HG02642 (cell line): ENCODE data around the gene SLC9C1.
A peak's percentile ranks its signal among the peaks of the same experiment; 100 is the strongest.
"Not testable (repeated sequence)": the region's sequence is repeated elsewhere in the genome, so short reads cannot be mapped to it uniquely, and the experiment has no call there.

Experiments
- ATAC-seq: cut with Tn5 transposase; IDR thresholded peaks from one replicate; pipeline ENCODE4 v1.9.1; 2021; ENCODE audit warnings: mild to moderate bottlenecking; ENCODE audit not compliant: unreplicated experiment, poor library complexity

The SLC9C1 gene

DNA sequence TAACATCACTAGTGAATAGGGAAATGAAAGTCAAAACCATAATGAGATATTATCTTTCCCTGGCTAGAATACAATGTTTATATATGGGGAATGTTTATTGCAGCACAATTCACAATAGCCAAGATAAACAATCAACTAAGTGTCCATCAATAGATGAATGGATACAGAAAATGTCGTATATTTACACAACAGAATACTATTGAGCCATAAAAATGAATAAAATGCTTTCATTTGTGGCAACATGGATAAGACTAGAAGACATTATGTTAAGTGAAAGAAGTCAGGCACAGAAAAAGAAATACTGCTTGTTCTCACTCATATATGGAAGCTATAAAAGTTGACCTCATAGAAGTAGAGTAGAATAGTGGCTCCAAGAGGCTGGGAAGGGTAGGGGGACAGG, 65.2 kb downstream of the SLC9C1 start:
- ATAC-seq, result no peak

DNA sequence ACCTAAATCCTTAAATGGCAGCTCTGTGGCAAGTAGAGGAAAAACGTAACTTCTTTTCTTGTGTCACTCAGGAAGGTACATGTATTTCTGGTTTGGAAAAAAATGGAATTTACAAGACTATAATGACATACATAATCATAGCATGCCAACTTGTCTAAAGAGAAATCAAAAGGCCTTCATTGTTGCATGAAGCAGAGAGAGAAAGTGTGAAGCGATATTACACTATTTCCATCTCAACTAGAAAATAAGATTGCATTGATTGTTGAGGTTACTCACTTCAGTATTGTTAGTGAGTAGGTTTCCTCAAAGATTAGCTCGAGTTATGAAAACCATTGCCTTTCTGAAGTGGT, 93.7 kb downstream of the SLC9C1 start:
- ATAC-seq, result no peak

DNA sequence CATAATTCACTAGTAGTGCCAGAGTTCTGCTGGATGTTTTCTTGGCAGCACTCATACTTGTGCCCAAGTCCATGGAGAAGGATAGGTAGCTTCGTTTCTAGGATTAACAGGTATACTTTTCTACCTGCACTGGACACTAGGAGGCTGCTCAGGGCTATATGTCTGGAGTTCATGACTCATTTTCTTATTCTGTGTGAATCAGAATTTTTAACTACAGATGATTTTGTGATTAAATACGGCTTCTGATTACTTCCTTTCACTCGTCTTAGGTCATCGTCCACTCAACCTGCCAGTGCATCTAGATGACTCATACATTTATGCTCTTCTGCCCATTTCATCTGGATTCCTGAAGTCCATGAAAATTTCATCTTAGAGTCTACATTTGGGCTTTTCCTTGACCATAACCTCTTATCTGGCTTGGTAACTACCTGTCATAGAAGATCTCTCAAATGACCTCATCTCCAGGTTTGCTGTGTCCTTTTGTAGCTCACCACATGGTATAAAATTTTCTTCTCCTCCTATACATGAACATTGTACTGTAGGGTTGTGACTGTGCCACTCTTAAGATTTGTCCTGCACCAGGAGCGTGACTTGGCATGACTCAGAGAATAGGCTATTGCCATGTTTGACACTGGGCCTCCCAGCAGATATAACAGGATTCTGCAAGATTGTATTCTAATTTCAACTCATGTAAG, 94.2 kb downstream of the SLC9C1 start:
- no peak for ATAC-seq

DNA sequence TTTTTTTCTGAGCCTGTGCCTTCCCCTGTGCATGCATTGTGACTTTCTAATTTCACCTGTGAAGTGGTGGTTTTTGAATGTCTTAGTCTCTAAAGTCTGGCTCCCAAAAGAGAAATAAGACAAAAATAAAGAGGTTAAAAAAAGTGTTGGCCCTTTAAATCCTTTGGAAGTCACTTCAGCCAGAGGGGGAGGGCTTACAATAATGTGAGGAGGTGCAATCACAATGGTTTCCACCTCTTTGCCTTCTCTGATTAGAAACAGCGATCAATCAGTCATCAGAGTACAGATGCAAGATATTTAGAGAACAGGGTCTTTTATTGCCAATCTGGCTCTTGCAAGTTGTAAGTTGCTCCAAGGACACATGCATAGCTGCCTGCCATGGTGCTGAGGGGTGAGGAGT, 96.9 kb downstream of the SLC9C1 start:
- no peak for ATAC-seq

DNA sequence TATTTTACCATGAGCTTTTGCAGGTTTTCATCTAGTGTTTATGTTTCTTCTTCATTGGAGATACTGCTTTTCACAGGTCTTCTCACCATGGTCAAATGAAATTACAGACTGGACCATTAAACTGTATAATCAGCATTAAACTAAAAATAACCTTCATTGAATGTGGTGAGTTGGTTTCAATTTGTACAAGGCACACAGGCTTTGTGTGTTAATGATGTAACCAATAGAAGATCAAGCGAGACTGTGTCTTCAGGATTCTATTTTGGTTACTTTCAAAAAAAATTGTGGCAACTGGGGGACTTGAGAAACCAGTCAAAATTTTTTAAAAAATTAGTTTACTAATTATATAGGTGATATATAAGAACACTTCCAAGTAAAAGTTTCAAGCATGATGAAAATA, 106.7 kb downstream of the SLC9C1 start:
- ATAC-seq, result no peak

DNA sequence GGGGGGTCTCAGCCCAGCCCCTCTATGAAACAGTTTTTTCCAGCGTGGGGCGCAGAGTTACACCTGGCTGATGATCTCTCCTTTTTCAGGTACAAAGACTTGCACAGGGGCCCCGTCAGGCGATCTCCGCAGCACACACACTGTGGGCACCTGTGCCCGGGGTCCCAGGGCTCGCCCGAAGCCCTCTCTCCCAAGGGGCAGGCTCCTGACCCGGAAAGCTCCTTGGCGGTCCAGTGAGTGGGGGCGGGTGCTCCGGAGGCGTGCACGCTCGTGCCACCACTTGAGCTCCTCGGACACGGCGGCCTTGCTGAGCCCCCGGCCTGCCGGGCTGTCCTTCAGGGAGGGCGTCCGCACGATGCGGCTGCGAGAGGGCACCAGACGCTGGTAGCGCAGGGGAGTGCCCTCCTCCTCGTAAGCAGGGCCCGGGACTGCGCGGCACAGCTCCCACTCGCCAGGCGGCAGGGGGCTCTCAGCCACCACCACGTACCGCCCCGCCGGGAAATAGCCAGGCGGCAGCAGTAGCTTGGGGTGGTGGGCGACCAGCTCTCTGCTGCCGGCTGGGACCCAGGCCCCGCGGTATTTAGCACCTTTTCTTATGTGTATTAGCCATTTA, 108.5 kb downstream of the SLC9C1 start:
- ATAC-seq, result not testable (repeated sequence)

DNA sequence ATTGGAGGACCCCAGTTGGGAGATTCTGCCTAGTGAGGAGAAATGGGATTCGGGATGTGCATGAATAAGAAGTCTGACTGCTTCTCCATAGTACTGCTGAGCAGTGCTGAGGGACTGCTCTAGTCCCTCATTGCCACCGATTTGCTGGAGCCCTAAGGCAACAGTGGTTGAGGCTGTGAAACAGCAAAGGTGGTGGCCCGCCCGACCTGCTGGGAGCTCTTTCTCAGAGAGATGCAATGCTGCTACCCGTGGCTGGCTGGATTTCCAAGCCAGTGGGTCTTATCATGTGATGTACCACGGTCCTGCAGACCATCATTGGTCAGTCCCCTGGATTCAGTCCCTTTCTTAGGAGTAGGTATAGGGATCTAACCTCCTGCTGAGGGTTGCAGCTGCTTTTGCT, 118.4 kb downstream of the SLC9C1 start:
- no peak for ATAC-seq

DNA sequence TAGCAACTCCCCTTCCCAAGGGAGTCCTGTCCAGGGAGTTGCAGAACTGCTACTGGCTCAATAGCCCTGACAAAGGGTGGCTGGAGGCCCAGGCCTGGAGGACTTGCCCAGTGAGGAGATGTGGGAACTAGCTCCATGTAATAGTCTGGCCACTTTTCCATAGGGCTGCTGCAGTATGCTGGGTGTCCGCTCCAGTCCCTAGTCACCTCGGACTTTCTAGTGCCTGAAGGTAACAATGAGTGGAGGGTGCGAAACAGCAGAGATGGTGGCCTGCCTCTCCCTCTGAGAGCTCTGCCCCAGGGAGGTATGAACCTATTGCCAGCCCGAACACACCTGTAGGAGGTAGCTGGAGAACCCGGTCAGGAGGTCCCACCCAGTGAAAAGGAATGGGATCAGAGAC, 119.0 kb downstream of the SLC9C1 start:
- no peak for ATAC-seq

DNA sequence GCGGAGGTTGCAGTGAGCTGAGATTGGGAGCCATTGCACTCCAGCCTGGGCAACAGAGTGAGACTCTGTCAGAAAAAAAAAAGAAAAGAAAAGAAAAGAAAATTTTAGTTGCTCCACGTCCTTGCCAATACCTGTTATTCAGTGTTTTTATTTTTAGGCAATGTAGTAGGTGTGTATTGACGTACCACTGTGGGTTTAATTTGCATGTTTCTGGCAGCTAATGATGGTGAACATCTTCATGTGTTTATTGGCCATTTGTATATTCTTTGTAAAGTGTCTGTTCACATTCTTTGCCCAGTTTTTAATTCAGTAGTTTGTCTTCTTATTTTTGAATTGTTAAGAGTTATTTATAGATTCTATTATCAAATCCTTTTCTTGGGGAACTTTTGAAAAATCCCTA, 122.9 kb downstream of the SLC9C1 start:
- no peak for ATAC-seq

DNA sequence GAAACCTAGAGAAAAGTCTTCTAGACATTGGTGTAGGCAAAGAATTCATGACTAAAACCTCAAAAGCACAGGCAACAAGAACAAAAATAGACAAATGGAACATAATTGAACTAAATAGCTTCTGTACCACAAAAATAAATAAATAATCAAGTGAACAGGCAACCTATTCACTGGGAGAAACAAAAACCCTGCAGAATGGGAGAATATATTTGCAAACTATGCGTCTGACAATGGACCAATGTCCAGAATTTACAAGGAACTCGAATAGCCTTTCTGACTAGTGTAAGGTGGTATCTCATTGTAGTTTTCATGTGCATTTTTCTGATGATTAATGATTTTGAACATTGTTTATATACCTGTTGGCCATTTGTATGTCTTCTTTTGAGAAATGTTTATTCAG, 124.0 kb downstream of the SLC9C1 start:
- no peak for ATAC-seq

DNA sequence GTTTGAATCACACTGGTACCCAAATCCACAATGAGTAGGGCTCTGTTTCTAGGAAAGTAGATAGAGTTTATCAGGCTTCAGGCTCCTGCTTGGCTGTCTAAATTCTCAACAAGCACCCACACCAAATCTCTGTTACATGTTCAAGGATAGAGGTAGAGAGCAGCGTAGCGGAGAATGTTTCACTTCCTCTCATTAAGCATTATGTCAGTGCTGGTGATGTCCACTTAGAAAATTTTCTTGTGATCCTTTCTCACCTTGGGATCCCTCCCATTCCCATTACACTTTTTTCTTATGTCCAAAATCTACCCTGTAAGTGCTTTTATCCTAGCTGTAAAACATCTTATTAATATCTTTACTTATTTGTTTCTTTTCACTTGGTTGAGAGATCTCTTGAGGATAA, 126.3 kb downstream of the SLC9C1 start:
- ATAC-seq, result peak; percentile 66

DNA sequence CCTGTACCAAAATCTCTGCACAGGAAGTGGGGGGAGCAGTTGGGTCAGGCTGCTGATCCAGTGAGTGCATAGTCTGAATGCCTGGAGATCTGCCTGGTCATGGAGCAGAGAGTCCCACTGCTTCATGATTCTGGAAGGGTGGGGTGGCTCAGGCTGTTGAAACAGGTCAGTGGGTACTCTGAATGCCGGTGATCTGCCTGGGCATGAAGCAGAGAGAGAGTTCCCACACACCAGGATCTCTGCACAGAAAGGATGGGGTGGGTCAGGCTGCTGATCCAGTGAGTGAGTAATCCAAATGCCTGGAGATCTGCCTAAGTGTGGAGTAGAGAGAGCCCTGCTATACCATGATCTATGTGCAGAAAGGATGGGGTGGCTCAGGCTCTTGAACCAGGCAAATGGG, 144.9 kb downstream of the SLC9C1 start:
- no peak for ATAC-seq

DNA sequence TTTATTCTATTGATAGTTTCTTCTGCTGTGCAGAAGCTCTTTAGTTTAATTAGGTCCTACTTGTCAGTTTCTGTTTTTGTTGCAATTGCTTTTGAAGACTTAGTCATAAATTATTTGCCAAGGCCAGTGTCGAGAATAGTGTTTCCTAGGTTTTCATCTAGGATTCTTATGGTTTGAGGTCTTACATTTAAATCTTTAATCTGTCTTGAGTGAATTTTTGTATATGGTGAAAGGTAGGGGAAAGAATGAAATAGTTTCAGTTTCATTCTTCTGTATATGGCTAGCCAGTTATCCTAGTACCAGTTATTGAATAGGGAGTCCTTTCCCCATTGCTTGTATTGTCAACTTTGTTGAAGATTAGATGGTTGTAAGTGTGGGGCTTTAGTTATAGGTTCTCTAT, 150.3 kb downstream of the SLC9C1 start:
- no peak for ATAC-seq

DNA sequence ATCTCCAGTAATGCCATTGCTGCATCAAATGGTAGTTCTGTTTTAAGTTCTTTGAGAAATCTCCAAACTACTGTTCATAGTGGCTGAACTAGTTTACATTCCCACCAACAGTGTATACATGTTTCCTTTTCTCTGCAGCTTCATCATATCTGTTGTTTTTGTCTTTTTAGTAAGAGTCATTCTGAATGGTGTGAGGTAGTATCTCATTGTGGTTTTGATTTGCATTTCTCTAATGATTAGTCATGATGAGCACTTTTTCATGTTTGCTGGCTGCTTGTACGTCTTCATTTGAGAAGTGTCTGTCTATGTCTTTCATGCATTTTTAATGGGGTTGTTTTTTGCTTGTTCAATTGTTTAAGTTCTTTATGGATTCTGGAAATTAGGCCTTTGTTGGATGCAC, 150.8 kb downstream of the SLC9C1 start:
- no peak for ATAC-seq

DNA sequence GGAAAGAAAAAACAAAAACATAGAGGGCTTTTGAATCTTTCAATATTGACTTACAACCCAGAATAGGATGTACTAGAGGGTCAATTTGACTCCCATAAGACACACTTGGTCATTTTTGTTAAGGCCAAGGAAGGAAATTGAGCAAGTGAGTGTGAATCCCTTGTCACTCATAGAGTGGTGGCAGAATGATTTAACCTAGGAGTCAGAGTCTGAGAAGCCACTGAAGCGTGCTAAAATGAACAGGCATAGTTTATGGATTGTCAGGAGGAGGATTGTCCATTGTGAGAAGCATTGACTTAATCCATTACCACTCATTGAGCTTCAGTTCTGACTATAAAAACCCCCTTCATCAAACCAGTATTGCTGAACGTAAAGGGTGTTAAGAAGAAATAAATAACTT, 152.7 kb downstream of the SLC9C1 start:
- ATAC-seq, result no peak

DNA sequence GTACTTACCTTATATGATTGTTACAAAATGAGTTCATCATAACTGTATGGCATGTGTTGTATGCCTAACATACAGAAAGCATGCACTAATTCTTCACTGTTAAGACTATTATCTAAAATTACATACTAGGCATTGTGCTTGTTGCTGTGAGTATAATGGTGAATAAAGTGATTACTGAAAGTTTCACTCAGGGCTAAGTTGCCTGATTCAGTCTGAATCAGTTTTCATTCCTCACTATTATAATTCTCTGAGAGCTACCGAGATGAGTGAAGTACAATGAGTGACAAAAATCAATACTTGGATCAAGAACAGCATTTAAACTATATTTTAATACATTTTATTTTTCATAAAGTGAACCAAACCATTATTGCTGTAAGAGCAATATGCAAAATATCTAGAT, 153.4 kb downstream of the SLC9C1 start:
- no peak for ATAC-seq

DNA sequence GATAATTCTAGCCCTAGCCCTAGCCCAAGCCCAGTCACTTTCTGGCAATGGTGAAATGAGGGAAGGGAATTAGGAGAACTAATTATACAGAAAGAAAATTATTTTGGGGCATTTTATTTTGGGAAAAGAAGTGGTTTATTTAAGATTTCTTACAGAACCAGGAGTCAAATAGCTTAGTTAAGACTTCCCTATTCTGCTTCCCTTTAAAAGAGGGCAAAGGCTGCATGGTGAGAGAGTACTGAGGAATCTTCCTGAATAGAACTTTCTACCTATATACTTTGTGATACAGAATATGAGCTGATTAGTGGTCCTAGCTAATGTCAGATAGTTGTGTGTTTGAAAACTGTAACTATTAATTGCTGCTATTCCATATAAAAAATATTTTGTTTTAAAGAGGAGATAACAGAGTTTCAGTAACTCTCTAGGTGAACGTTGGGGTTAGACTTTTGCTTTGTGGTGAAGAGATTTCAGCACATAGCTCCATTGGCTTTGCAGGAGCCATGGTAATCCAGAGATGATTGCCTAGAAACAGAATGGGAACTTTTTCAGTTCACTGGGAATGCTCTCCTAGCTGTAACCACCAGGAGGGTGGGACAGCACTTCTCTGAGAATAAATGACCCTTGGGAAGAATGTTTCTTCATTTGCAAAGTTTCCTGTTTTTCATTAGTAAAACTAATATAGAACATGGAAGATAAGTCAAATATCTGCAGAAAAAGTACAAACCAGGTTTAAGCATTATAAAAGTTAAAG, 155.6 kb downstream of the SLC9C1 start:
- ATAC-seq, result no peak

DNA sequence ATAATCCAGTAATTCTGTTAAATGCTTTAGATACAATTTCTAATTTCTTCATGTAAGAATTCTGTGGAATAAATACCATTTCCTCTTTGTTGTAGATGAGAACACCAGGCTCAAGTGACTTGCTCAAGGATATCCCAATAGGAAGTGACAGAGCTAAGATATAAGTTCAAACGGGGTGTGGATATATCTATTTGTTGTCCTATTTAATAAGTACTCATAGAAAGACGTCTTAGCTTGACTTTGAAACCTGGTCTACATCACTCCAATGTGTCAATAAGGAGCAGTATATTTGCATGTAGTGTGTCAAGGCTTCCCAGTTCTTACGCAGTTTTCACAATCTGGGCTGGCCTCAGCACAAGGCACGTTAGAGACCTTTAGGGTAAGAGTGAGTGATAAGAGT, 156.2 kb downstream of the SLC9C1 start:
- ATAC-seq, result no peak

DNA sequence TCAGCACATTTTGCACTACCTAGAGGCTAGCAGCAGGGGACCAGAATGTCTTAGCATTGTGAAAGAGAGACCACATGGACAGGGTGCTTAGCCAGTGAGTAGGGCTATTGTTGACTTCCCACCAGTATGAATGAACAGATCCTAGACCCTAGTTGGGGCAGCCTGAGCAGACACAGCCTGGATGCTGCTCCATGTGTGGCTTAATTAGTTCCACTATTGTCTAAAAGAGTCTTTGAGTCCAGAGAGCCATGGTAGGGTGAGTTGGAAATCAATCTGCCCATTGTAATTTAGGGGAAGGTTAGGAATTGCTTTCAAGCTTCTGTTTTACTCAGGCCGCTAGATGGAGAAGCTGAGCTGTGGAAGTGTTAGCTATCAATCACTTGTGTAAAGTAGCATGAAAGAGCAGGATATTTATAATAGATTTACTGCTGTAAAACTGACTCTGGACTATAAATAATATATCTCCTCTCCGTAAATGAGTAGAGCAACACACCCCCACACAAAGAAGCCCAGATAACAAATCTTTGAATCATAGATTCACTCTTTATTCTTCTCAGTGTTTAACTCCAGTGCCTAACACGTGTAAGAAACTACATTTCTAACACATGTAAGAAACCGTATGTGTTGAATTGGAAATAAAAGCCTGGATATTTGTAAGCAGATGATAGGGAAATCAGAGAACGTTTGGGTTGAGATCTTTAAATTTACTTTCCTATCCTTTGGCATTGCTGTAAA, 156.9 kb downstream of the SLC9C1 start:
- ATAC-seq, result peak; percentile 21

DNA sequence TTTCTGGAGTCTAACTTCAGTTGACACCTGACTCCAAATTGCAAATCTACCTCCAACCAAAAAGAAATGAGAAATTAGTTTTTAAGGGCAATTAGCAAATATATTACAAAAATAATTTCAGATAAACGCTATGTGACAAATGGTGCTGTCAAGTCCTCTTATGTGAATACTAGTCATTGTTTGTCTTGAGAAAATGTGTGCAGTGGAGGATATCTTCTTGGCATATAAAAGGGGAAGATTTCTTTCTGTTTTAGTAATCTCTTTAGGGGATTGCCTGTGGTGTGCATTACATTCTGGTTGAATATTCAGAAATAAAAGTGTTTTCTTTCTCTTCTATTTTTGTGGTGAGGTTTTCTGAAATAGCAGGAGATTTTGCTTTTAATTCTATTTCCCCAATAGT, 158.0 kb downstream of the SLC9C1 start:
- no peak for ATAC-seq
